Activated naive CD8-positive, alpha-beta T cell treated with anti-CD3 and anti-CD28 coated beads, Interleukin-2, amount 50 U/mL, for 16 hours (primary cell): ENCODE measurements around the gene PKM.

Source experiments
- DNase-seq: peaks from one replicate; pipeline ENCODE4 v3.0.0-alpha.2; 2020; ENCODE audit warnings: low read depth, low spot score

Gene PKM

DNA sequence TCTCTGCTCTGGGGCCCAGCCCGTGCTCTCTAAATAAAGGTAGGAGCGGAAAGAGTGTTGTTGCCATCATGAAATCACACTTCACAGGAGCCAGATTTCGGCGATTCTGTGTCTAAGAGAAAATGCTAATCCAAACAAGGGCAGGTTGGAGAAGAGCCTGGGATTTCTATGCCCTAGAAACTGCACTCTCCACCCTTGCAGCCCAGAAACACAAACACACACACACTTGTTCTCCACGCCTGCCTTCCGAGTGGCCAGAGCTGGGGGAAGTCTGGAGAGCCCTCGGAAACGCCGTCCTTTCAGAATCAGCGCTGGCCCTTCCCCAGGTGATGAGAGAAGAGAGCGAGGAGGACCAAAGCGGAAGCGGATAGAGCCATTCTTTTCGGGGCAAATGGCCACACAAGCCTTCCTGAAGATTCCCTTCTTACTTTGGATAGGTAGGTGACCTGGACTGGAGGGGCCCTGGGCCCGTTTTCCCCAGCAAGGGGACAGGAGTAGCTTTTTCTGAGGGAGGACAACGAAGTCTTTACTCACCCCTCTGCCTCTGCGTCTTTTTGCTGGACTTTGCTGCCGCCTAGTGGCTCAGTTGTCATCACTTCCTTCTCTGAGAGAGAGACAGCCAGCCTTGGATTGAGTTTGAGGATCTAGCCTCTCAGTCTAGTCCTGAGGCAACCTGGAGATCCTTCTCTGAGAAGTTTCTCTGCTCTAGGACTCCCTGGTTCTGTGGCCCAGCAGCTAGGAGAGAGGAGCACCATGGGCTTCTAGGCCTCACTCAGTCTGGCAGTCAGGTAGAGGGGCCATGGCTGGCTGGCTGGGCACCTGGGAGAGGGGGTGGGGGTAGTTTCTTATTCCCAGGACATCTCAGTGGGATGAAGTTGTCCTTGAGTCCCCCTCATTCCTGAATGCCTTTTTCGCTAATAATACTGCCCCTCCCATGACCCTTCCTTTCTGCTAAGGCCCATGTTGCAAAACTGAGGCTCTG, 75.1 kb downstream of the PKM start:
- peak; percentile 57 for DNase-seq

DNA sequence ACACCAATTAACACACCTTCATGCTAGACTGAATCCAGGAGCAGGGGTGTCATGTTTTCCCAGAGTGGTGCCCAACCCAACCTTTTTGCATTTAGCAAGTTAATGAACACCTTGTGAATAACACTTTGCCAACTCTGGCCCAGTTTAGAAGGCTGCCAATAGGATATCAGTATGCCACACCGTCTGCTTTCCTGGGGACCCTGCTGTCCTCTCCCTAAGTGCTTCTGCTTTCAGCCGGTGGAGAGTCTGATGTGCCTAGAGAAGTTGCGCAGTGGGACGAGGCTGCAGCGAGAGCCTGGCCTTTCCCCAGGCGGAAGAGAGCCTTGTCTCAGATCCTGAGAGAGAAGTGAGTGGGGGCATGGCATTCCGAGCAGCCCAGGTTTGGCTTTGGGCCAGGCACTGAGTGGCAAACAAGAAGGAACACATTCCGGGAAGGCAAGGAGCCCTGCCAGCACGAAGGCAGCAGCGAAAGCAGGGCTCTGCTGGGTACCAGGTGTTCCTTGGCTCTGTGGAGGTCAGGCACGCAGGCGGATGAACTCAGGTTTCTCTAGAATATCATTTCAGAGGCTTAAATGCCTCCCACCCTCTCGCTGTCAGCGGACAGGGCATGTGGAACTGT, 75.9 kb downstream of the PKM start:
- DNase-seq: no peak

- DNase-seq: no peak
Measured at GRCh38 chr15:72154316-72154715, 76.7 kb downstream of the PKM start.

- no peak for DNase-seq
Measured at GRCh38 chr15:72153269-72154000, 77.6 kb downstream of the PKM start.
